IMR-90 (cell line): Measurements from ENCODE around the gene ALOXE3. TPM values are rescaled to one million over a fixed set of nuclear protein-coding genes. Genes with fewer than 3 reads are reported as not detected.

Source experiments
- ELK1 ChIP-seq: fragments of 150-350 bp; IDR thresholded peaks from 2 replicates; pipeline ENCODE4 v1.6.1; 2016; ENCODE audit warnings: low read depth, mild to moderate bottlenecking, low read length, moderate library complexity, borderline replicate concordance
- RCOR1 ChIP-seq: IDR thresholded peaks from 2 replicates; pipeline ENCODE4 v1.6.1; 2012; ENCODE audit warnings: mild to moderate bottlenecking, low read length, improper control_type of control experiment; ENCODE audit not compliant: insufficient replicate concordance
- polyA plus RNA-seq, 3 experiments: library from polyadenylated mRNA; depleted of rRNA; stranded (reverse); fragments of >200 nt; gene quantifications; 2 replicates each; pipeline ENCODE4 v1.2.3, GENCODE V29; 2012; ENCODE audit warnings: low replicate concordance in 1 of 3
- total RNA-seq: library from RNA; depleted of rRNA; stranded (reverse); fragments of >200 nt; gene quantifications from 2 replicates; pipeline ENCODE4 v1.2.3, GENCODE V29; 2012

ALOXE3 gene
- total and polyA plus RNA-seq, 2 of the 4 experiments (the other 2 are of a cell fraction): under 0.01 to 0.26 TPM

- TF ChIP-seq ELK1 (no peak), RCOR1 (no peak)
These were observed 22.0 kb upstream of the ALOXE3 start (continued) for GRCh38 chr17:8140065-8141029.
